Activated T-cell treated with anti-CD3 and anti-CD28 coated beads, Interleukin-2, amount 50 U/mL, for 1 hour (primary cell): Measurements from ENCODE around the gene POC5.
"Not testable (repeated sequence)": the region's sequence is repeated elsewhere in the genome, so short reads cannot be mapped to it uniquely, and the experiment has no call there.

Experiments used
- DNase-seq: peaks from one replicate; pipeline ENCODE4 v3.0.0-alpha.2; 2020

The POC5 gene

DNA sequence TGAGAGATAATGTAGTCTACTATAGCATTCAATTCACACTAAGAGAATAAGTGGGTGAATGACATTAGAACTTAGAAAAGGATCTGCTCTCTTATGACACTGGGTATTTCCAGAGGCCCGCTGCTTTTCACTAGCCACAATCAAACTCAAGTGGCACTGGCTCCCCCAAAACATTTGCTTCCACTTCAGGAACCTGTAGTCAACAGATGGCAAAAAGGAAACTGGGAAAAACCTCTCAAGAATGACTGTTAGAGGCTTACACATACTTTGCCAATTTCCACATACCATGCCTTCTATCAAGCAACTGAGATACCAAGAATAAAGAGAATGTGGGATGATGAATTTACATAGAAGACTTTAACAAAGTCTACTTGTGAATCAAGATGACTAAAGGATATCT lies 11.2 kb downstream of the POC5 start:
- DNase-seq, result no peak

DNA sequence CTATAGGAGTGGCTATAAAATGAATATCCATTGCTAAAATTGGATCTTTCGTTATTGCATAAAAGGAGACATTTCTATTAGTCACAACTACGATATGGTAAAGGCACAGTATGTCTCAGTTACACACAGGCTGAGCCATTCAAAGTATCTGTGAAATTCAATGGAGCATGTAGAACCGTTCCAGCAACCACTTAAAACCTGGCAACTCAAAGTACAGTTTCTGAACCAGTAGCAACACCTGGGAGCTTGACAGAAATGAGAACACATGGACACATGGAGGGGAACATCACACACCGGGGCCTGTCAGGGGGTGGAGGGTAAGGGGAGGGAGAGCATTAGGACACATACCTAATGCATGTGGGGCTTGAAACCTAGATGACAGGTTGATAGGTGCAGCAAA lies 15.4 kb downstream of the POC5 start:
- DNase-seq, result no peak

DNA sequence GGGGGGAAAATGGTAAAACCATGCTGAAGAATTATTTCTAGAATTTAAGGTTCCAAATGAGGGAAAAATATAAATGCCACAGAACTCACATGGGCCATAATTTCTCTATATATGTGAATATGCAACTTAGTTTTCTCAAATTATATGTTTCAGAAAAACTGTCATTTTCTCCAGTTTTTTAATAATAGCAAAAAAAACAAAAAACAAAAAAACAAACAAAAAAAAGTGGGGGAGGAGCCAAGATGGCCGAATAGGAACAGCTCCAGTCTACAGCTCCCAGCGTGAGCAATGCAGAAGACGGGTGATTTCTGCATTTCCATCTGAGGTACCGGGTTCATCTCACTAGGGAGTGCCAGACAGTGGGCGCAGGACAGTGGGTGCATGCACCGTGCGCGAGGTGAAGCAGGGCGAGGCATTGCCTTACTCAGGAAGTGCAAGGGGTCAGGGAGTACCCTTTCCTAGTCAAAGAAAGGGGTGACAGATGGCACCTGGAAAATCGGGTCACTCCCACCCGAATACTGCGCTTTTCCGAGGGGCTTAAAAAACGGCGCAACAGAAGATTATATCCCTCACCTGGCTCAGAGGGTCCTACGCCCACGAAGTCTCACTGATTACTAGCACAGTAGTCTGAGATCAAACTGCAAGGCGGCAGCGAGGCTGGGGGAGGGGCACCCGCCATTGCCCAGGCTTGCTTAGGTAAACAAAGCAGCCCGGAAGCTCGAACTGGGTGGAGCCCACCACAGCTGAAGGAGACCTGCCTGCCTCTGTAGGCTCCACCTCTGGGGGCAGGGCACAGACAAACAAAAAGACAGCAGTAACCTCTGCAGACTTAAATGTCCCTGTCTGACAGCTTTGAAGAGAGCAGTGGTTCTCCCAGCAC lies 21.5 kb downstream of the POC5 start:
- not testable (repeated sequence) for DNase-seq

DNA sequence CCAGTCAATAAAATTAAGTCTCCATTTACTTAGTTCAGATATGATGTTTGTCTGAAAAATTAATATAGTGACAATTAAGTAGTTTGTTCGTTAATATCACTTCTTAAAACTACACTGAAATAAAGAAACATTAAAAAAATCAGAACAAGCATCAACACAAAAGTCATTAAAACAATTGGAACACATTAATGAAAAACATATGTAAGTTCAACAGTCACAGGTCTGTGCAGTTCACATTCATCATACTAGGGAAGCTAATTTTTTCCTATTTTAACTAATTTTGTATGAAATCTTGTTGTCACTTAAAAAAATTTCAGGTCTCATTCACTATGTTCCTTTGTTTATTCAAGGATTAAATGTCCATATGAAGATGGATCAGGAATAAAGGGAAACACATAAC lies 22.5 kb downstream of the POC5 start:
- no peak for DNase-seq

DNA sequence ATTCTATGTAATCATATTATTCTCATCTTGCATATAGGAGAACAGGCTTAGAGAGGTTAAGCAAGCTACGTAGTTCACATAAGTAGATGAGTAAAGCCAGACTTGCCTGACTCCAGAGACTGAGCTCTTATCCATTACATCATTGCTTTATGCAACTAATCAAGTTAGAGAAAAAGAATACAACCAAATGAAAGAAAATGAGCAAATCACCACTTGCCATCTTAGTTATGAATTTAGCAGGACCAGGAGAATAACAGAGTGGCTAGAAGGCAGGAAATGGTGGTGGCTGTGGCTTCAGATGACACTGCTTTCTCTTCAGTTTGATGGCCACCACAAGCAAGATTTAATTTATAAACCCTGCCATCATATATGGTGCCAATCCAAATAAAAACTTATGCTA lies 26.6 kb downstream of the POC5 start:
- DNase-seq, result no peak

DNA sequence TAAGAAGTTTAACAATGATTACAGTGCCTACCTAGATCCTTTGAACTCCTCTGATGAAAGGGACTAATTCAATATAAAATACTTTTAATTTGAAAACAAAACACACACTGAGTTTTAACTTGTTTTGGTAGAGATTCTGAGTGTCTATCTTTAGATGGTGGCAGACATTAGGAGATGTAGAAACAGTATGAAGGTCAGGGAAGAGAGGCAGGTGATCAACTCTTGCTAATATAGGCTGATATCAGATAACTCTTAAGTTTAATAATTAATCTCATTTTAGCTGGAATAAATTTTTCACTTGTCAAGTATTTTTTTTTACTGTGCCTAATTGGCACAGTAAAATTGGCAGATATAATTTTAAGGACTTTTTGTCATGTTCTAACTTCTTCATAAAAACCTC lies 30.8 kb downstream of the POC5 start:
- no peak for DNase-seq

DNA sequence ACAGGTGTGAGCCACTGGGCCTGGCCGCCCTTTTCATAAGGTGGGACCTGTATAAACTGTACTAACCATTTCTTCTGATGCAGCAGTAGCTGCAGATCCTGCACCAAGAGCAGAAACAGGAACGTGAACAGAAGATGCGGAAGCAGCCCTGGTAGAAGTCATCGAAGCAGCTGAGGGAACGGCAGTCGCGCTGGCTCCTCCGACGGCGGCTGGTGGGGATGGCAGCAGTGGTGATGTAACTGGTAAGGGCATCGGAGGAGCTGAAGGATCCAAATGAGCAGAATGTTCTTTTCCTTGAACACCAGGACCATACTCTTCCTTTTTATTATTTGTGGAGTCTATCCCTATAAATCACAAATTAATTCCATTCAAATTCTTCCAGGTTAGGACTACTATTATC lies 32.1 kb downstream of the POC5 start:
- DNase-seq, result no peak

DNA sequence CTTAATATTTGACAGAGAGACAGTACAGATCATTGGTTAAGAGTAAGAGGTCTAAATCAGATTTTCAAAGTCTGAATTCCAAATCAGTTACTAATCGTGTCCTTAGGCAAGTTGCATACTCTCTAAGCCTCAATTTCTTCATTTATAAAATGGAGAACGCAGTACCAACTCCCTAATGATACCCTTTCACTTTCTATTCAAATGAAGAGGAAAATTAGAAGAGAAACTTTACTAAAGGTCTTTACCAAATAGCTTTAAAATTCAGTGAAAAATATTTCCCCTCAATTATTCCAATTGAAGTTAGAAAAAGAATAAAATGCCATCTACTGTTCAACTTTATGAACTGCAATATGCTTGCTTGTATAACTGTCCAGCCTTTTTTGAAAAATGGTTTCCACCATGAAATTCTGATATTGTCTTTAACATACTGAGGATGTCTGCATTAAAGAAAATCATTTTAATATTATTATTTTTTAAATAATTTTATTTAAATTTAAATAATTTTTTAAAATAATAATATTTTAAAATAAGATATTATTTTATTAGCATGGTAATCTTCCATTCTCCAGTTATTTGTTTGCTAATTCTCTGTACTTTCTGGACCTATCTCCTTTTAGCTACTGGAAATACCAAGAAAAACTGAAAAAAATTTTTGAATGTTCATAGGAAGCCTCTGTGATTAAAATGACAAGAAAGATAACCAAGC lies 36.0 kb downstream of the POC5 start:
- no peak for DNase-seq

DNA sequence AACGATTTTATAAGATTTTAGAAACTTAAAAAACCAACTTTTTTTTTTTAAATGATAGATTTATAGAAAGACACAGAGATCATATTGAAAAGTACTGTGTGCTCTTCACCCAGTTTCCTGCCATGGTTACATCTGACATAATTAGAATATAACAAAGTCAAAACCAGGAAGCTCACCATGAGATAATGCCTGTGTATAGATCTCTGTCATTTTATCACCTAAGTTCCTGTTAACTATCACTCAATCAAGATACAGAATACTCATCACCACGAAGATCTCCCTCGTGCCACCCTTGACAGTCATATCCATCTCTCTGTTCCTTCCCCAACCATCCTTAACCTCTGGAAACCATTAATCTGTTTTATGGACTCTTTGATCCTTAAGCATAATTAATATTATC lies 39.1 kb downstream of the POC5 start:
- no peak for DNase-seq

DNA sequence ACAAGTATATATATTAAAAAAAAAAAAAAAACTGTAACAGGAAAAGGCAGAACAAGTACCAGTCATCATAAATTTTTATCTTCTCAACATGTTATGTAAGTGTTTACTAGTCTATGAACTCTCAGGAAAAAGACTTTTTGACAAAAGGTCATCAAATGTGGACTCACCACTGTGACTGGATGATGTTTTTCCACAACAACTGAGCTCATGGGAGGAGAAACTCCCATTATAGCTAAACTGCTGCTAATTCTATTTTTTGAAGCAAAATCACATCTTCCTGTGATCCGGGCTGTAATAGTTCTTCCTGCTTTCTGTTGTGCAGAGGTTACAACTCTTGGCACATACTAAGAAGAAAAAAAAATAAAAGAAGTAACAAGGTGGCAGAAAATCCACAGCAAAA lies 39.6 kb downstream of the POC5 start:
- DNase-seq, result no peak

DNA sequence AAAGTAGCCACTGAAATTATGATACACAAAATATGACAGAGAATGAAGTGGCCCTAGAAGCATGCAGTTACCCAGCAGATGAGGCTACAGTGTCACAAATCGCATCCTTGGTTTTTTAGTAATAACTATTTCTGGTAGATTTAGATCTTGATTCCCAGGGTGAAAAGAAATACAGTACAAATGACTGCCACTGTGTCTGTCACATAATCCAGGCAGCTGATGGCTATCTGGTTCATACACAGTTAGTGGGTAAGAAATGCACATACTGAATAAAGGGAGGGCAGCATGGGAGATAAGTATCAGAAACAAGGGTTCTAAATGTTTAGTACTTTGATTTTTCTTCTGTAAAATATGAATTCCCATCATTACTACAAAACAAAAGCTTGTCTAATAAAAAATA lies 41.5 kb downstream of the POC5 start:
- no peak for DNase-seq

DNA sequence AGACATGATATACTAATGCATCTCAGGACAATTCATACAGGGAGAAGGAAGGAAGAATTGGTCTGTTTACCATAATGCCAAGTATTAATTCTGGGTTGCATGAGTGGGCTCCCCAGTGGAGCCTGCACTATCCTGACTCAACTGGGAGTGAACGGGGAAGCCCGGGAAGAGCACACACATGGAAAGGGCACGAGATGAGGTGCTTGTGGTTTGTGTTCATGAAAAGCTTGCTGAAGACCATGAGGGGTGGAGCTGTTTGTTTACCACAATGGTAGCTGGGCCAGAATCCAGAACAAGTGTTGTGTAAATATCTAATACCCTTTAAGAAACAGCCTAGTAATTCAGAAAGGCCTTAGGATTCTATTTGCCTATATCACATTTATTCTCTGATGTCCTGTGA lies 44.6 kb downstream of the POC5 start:
- DNase-seq, result no peak

DNA sequence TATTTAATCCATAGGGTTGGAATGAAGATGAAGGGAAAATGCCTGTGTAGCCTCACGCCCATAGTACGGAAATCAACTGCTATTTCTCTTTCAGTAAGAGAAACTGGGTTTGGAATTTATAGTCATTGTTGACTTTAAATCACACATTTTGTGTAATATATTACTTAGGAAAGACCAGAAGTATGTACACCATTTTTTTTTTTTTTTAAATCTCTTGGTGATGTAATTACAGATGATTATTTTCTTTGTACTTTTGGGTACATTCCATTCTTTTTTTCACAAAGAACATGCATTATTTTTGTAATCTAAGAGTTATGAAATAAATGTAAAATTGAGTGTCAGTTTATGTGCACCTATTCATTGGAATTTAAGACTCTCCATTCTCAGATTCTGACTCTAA lies 45.7 kb downstream of the POC5 start:
- no peak for DNase-seq

DNA sequence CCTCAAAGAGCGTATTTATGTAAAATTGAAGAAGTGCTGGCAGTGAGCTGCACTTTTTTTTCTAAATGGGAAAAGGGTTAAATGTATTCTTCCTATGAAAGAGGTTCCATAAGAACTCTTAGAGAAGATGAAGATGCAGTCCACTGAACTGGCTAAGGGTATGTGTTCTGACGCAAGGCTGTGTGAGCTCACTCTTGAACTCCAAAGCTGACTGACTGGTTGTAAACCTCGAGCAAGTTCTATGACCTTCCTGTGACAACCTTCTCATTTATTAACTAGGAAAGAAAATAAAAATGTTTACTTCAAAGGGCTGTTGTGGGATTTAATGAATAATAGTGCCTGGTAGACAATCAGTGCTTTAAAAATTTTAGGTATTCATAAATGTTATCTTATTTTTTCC lies 46.7 kb downstream of the POC5 start:
- DNase-seq, result no peak

DNA sequence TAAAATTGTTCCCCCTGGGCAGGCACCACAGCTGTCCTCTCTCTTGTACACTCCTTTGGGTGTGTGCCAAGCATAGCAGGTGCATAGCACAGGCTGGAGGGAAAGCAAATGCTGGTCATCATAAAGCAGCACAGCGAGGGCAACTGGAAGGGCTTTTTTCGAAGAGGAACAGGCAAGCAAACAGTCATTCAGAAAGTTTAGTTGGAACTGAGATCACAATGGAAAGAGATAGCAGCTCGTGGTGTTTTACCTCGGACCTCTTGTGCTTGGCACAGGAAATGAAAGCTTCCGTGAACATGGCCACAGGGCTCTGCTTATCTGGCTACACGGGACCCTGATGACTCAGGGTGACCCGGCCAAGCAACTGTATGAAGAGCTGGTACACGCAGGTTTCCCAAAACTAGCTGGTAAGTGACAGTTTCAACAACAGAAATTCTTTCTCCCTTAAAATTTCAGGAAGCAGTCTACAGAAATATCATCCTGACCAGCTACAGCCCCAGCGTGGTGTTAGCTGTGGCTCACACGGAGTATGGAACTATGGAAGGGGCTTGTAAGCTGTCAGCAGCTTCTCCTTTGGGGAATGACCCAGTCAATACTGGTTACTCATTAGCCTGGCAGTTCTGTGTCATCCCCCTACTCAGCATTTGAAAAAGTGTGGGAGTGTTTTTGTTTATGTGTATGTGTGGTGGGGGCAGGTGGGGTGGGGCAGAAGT lies 48.1 kb downstream of the POC5 start:
- no peak for DNase-seq

DNA sequence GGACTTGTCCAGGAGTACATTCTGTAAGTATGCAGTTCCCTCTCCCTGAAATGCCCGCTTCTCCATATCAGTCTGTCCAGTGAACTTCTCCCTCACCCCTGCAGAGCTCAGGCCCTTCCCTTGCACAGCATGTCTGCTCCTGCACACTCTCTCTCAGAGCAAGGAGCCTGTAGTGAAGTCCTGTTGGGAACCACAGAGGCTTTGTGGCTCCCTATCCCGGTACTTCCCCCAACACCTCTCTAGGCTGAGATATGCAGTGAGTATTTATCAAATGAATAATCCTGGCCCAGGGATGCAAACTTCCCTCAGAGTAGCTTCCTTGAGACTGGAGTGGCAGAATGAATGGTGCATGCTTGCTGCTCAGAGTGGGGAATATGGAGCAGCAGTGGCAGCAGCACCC lies 48.8 kb downstream of the POC5 start:
- DNase-seq, result no peak

DNA sequence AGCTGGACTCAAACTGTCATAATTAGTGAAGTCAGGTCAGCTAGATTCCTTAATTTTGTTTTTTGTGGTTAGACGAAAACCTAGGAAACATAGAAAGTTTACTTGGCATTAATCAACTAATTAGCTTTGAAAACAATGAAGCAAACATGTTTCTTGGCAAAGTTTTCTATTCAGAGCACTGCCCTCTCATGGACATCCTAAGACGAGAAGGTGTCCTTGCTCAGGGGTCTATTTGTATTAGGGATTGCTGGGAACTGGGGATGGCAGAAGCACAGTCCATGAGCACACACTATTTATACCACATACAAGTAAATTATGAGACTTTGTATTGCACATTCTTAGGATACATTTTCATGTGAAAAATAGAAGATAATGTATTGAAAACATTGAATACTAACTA lies 49.7 kb downstream of the POC5 start:
- no peak for DNase-seq

DNA sequence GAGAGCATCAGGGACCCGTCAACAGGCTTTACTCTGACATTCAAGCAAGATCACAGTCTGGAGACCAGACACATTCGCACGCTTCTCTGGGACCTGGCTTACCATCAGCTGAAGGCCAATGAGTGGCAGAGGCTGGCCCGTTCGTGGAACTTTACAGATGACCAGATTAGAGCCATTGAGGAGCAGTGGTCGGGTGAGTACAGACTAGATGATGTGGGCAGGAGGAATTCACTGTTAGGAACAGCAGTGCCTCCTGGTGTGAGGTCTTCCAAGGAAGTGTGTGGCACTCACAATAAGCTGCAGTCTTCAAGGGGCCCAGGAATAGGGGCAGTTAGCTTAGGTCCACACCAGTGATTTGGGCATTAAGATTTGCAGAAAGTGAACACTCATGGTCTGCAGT lies 50.4 kb downstream of the POC5 start:
- no peak for DNase-seq

DNA sequence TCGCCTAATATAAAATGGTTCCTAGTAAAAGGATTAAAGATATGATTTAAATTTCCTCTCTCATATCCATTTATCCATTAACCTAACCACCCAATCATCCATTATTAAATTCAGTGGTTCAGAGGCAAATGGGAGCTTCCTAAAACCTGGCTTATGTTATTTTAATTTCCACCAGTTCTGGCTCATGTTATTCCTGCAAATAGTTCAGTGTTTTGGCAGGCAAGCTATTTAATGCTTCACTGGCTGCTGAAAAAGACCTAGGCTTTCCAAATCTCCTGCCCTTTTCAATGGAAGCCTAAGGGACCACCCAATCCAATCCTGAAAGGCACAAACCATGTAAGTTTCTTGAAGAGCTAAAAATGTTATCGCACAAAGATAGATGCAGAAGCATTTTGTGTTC lies 52.3 kb downstream of the POC5 start:
- no peak for DNase-seq

DNA sequence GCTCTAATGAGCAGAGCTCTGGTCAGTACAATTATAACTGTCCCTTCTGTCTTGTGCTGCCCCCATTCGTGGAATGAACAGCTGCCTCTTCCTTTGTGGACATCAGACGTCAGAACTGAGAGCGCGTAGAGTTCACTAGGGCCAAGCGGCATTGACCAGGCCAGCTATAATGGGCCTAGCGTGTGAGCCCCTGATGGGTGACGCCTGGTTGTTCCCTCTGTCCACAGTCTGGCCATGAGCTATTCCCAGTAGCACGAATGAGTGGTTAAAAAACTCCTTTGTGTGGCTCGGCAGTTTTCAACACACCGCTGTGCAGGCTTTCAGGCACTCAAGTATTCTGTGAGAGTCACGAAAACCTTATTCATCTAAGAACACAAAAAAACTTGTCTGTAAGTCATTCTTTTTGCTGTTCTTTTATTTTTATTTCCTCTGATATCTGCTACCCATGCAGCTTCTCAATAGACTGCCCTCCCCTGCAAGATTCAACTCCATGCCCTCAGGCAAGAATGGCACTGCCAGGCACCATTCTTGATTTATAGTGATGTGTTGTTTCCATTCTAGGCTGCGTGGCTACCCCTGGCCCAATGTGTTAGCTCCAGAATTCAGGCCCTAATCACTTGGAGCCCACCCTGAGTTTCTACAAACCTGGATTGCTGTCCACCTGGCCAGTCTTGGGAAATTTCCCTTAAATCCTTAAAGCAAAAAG lies 53.5 kb downstream of the POC5 start:
- no peak for DNase-seq

DNA sequence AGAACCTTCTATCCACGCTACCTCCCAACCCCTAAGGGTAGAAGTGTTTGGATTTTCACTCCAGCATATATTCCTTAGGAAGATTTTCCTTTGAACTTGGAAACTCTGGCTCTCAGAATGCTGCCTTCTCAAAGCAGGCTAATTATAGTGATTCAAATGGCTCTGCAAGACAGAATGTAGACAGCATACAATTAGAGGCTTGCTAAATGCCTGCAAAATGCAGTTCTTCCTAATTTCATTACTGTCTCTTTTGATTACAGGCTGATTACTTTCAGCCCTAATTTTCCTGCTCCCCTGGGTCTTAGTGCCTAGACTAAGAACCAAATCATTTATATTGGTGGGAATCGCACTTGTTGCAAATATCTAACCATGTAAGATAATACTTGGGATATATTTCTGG lies 55.2 kb downstream of the POC5 start:
- DNase-seq, result no peak

DNA sequence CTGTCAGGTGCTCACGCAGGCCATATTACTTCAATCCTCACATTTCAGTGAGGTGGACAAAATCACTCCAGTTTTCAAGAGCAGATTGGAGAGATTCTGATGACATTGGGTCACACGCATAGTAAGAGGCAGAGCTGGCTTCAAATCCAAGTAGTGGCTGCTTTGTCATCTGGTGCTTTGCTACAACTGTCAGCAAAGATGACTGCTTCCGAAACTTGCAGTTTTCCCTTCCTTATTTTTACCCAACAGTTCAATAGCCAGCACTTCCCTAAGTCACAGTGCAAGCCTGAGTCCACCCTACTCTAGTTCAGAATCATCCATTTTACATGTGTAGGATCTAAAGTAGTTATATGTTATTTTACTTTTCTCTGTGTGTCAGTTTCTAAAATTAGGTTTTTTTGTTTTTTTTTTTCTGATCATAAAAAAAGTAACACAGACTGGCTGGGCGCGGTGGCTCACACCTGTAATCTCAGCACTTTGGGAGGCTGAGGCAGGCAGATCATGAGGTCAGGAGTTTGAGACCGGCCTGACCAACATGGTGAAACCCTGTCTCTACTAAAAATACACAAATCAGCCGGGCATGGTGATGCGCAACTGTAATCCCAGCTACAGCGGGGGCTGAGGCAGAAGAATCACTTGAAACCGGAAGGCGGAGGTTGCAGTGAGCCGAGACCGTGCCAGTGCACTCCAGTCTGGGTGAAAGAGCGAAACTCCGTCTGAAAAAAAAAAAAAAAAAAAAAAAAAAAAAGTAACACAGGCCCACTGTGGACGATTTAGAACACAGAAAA lies 56.4 kb downstream of the POC5 start:
- DNase-seq, result no peak
